Natural killer cell (primary cell): ENCODE results near the gene CCDC179. TPM values are rescaled to one million over a fixed set of nuclear protein-coding genes. Genes with fewer than 3 reads are reported as not detected.

Experiments used
- ATAC-seq, 3 donors: fragments of 150-1000 bp in 2 of 3; fragments of 200-7000 bp in 1 of 3; cut with Tn5 transposase; 1 replicate in 1 of 3; 2 replicates in 2 of 3; pipeline ENCODE4 v1.10.0; 2021; ENCODE audit warnings: mild to moderate bottlenecking in 2 of 3, moderate library complexity in 2 of 3
- DNase-seq, 2 donors: peaks; one replicate each; pipeline versions ENCODE4 v3.0.0 to v3.0.0-alpha.2; 2013 to 2021; ENCODE audit warnings: mixed read lengths in 1 of 2
- H3K27ac ChIP-seq: one replicate; pipeline ENCODE4 v1.5.1; 2013; ENCODE audit warnings: mild to moderate bottlenecking, low read length
- H3K27me3 ChIP-seq: one replicate; pipeline ENCODE4 v1.6.1; 2013; ENCODE audit warnings: low read length; ENCODE audit not compliant: control insufficient read depth, insufficient read depth
- H3K36me3 ChIP-seq: one replicate; pipeline ENCODE4 v1.6.1; 2013; ENCODE audit warnings: low read length; ENCODE audit not compliant: control insufficient read depth, insufficient read depth
- H3K4me1 ChIP-seq: one replicate; pipeline ENCODE4 v1.6.1; 2013; ENCODE audit warnings: low read length; ENCODE audit not compliant: control insufficient read depth, insufficient read depth
- H3K4me3 ChIP-seq: one replicate; pipeline ENCODE4 v1.5.1; 2013; ENCODE audit warnings: low read length
- H3K9me3 ChIP-seq: one replicate; pipeline ENCODE4 v1.6.1; 2013; ENCODE audit warnings: low read length; ENCODE audit not compliant: control insufficient read depth, insufficient read depth
- H3K27ac Mint-ChIP-seq, 2 donors: one replicate each; pipeline ENCODE4 v1.8.0; 2022; ENCODE audit warnings: mild to moderate bottlenecking in 2 of 2, mixed read lengths in 2 of 2, moderate library complexity in 1 of 2
- H3K27me3 Mint-ChIP-seq, 2 donors: one replicate each; pipeline ENCODE4 v1.8.0; 2022; ENCODE audit warnings: low read depth in 2 of 2, mixed read lengths in 2 of 2
- H3K36me3 Mint-ChIP-seq: one replicate; pipeline ENCODE4 v1.8.0; 2022; ENCODE audit warnings: mixed read lengths
- H3K4me1 Mint-ChIP-seq, 2 donors: one replicate each; pipeline ENCODE4 v1.8.0; 2022; ENCODE audit warnings: mixed read lengths in 2 of 2
- H3K4me3 Mint-ChIP-seq: one replicate; pipeline ENCODE4 v1.8.0; 2022; ENCODE audit warnings: mild to moderate bottlenecking, moderate library complexity, mixed read lengths
- H3K9me3 Mint-ChIP-seq, 2 donors: one replicate each; pipeline ENCODE4 v1.8.0; 2022; ENCODE audit warnings: mixed read lengths in 2 of 2
- CTCF ChIP-seq: fragments of 200-600 bp; IDR thresholded peaks from one replicate; pipeline ENCODE4 v1.8.0; 2022; ENCODE audit warnings: antibody characterized with exemption
- WGBS: methylation state at CpG from one replicate; pipeline ENCODE4 v1.1.7; 2013; ENCODE audit warnings: missing lambda C conversion rate; ENCODE audit not compliant: insufficient coverage; 5-methylcytosine and 5-hydroxymethylcytosine counted together
- intact Hi-C: fragments of 100-400 bp; cut with micrococcal nuclease; formaldehyde crosslinking; loops from one replicate; pipeline ENCODE4 v1.14.2; 2022
- total RNA-seq, 4 donors: library from RNA; stranded (reverse); fragments of 120-200 nt in 1 of 4; gene quantifications; one replicate each; pipeline versions ENCODE4 v1.2.3 to v1.2.4, GENCODE V29; 2013 to 2022

Gene CCDC179
- total RNA-seq, 3 donors from 2014 or later (not counting 1 experiment from before 2014, with no cell fraction given), result not detected

GRCh38 chr11:22822203-22822602 lies 38.1 kb downstream of the CCDC179 start:
- intact Hi-C loops, result no loop called here
- no peak for ATAC-seq
- 100% methylated on average over 2 of the region's 2 CpGs for WGBS

GRCh38 chr11:22809893-22810292 lies 50.4 kb downstream of the CCDC179 start:
- intact Hi-C loops, result no loop called here
- H3K4me1 ChIP-seq, result no peaks in the 10 kb centered on the region

More at GRCh38 chr11:22822203-22822602, 38.1 kb downstream of the CCDC179 start:
- TF ChIP-seq CTCF, result no peak
- Histone ChIP-seq H3K36me3 (peaks cover 50% of the 10 kb centered on the region), H3K9me3 (no peaks in the 10 kb centered on the region), H3K27ac (no peak overlapping the region), H3K4me3 (no peak overlapping the region), H3K4me1 (no peaks in the 10 kb centered on the region), H3K27me3 (no peaks in the 10 kb centered on the region)
- no peak for DNase-seq
- H3K4me3 Mint-ChIP-seq, result no peak overlapping the region
- H3K36me3 Mint-ChIP-seq, result peaks cover 15% of the 10 kb centered on the region
- H3K9me3 Mint-ChIP-seq, result no peaks in the 10 kb centered on the region
- H3K27me3 Mint-ChIP-seq, result no peaks in the 10 kb centered on the region
- no peaks in the 10 kb centered on the region for H3K4me1 Mint-ChIP-seq
- no peak overlapping the region for H3K27ac Mint-ChIP-seq

GRCh38 chr11:22808571-22809197 lies 51.6 kb downstream of the CCDC179 start:
- no peak overlapping the region for H3K27ac Mint-ChIP-seq
- H3K9me3 ChIP-seq, result no peaks in the 10 kb centered on the region
- H3K9me3 Mint-ChIP-seq, result peaks cover 0 to 3% of the 10 kb centered on the region in 2 donors
- no peak overlapping the region for H3K4me3 Mint-ChIP-seq
- H3K27ac ChIP-seq, result no peak overlapping the region
- no peaks in the 10 kb centered on the region for H3K36me3 ChIP-seq
- H3K27me3 ChIP-seq, result no peaks in the 10 kb centered on the region
- intact Hi-C loops, result no loop called here
- H3K4me1 ChIP-seq, result no peaks in the 10 kb centered on the region
- H3K4me3 ChIP-seq, result no peak overlapping the region
- no peak for TF ChIP-seq CTCF
- no peak for ATAC-seq
- 98% methylated on average over 3 of the region's 3 CpGs for WGBS
- DNase-seq, result no peak
- H3K4me1 Mint-ChIP-seq, result no peaks in the 10 kb centered on the region
- peaks cover 6% of the 10 kb centered on the region for H3K36me3 Mint-ChIP-seq
- H3K27me3 Mint-ChIP-seq, result no peaks in the 10 kb centered on the region

More at GRCh38 chr11:22809893-22810292, 50.4 kb downstream of the CCDC179 start:
- no peaks in the 10 kb centered on the region for H3K9me3 ChIP-seq
- 96% methylated on average over 2 of the region's 3 CpGs for WGBS
- Mint-ChIP-seq H3K4me1 (no peaks in the 10 kb centered on the region), H3K27ac (no peak overlapping the region), H3K9me3 (peaks cover 0 to 3% of the 10 kb centered on the region in 2 donors), H3K4me3 (no peak overlapping the region), H3K27me3 (no peaks in the 10 kb centered on the region), H3K36me3 (peaks cover 6% of the 10 kb centered on the region)
- no peak for DNase-seq
- no peaks in the 10 kb centered on the region for H3K27me3 ChIP-seq
- H3K4me3 ChIP-seq, result no peak overlapping the region
- H3K27ac ChIP-seq, result no peak overlapping the region
- no peak for TF ChIP-seq CTCF
- ATAC-seq, result no peak
- H3K36me3 ChIP-seq, result no peaks in the 10 kb centered on the region
